GM23248 (cell line): Measurements from ENCODE around the gene SKIDA1. TPM values are rescaled to one million over a fixed set of nuclear protein-coding genes. Genes with fewer than 3 reads are reported as not detected.

Source experiments
- DNase-seq: peaks from one replicate; pipeline ENCODE4 v3.0.0-alpha.2; 2015
- H2AFZ ChIP-seq: fragments of 200-600 bp; sonication (generic); 2 replicates; pipeline ENCODE4 v1.6.1; 2016; ENCODE audit warnings: antibody characterized with exemption
- H3F3A ChIP-seq: fragments of 200-600 bp; sonication (generic); 2 replicates; pipeline ENCODE4 v1.6.1; 2016; ENCODE audit warnings: mild to moderate bottlenecking, antibody characterized with exemption, mixed run types; ENCODE audit not compliant: insufficient read depth
- H3K27ac ChIP-seq: fragments of 200-600 bp; sonication (generic); 2 replicates; pipeline ENCODE4 v1.5.1; 2016; ENCODE audit warnings: mild to moderate bottlenecking
- H3K27me3 ChIP-seq: fragments of 200-600 bp; sonication (generic); replicated peaks from 2 replicates; pipeline ENCODE4 v1.6.1; 2016; ENCODE audit warnings: mild to moderate bottlenecking; ENCODE audit not compliant: insufficient read depth
- H3K36me3 ChIP-seq: fragments of 200-600 bp; sonication (generic); 2 replicates; pipeline ENCODE4 v1.6.1; 2016; ENCODE audit warnings: low read depth, mild to moderate bottlenecking
- H3K4me1 ChIP-seq: fragments of 200-600 bp; sonication (generic); 2 replicates; pipeline ENCODE4 v1.6.1; 2016; ENCODE audit warnings: mild to moderate bottlenecking; ENCODE audit not compliant: insufficient read depth
- H3K4me2 ChIP-seq: fragments of 200-600 bp; sonication (generic); one replicate; pipeline ENCODE4 v1.6.1; 2016; ENCODE audit warnings: mild to moderate bottlenecking; ENCODE audit not compliant: unreplicated experiment
- H3K4me3 ChIP-seq: fragments of 200-600 bp; sonication (generic); 2 replicates; pipeline ENCODE4 v1.5.1; 2016; ENCODE audit warnings: mild to moderate bottlenecking
- H3K79me2 ChIP-seq: fragments of 200-600 bp; sonication (generic); 2 replicates; pipeline ENCODE4 v1.6.1; 2016; ENCODE audit warnings: mild to moderate bottlenecking; ENCODE audit not compliant: insufficient read depth
- H3K9ac ChIP-seq: fragments of 200-600 bp; sonication (generic); 2 replicates; pipeline ENCODE4 v1.6.1; 2016; ENCODE audit warnings: mild to moderate bottlenecking
- H3K9me2 ChIP-seq: fragments of 200-600 bp; sonication (generic); 2 replicates; pipeline ENCODE4 v1.6.1; 2016; ENCODE audit warnings: mixed run types, mild to moderate bottlenecking, moderate library complexity; ENCODE audit not compliant: insufficient read depth
- H3K9me3 ChIP-seq: fragments of 200-600 bp; sonication (generic); one replicate; pipeline ENCODE4 v1.6.1; 2017; ENCODE audit warnings: low read depth
- H4K20me1 ChIP-seq: fragments of 200-600 bp; sonication (generic); 2 replicates; pipeline ENCODE4 v1.6.0; 2016; ENCODE audit not compliant: insufficient read depth
- EZH2 ChIP-seq: fragments of 200-600 bp; sonication (generic); IDR thresholded peaks from 2 replicates; pipeline ENCODE4 v1.6.1; 2018; ENCODE audit warnings: antibody characterized with exemption, mild to moderate bottlenecking; ENCODE audit not compliant: insufficient read depth, poor library complexity, severe bottlenecking
- EZH2phosphoT487 ChIP-seq: fragments of 200-600 bp; sonication (generic); IDR thresholded peaks from 2 replicates; pipeline ENCODE4 v1.6.1; 2018; ENCODE audit warnings: antibody characterized with exemption, moderate library complexity, mild to moderate bottlenecking, low read depth; ENCODE audit not compliant: insufficient read depth
- WGBS, 2 experiments: methylation state at CpG; one replicate each; pipeline ENCODE4 v1.1.6; 2015 to 2017; ENCODE audit warnings: low lambda C conversion rate in 2 of 2, low coverage in 1 of 2; ENCODE audit errors: missing lambda C conversion rate in 2 of 2; 5-methylcytosine and 5-hydroxymethylcytosine counted together
- in situ Hi-C: fragments of 300-500 bp; cut with MboI; formaldehyde crosslinking; loops from 2 replicates; pipeline ENCODE4 v1.15.0; 2020
- polyA plus RNA-seq: library from polyadenylated mRNA; unstranded; fragments of >200 nt; fragmentation: Nextera tagmentation; extraction: Ambion mirVana; gene quantifications from 2 replicates; pipeline ENCODE4 v1.2.1, GENCODE V29; 2016
- total RNA-seq: library from RNA; depleted of rRNA; stranded (reverse); fragments of >200 nt; shearing (Covaris generic); gene quantifications from 2 replicates; pipeline ENCODE4 v1.2.3, GENCODE V29; 2014

The SKIDA1 gene
- total and polyA plus RNA-seq, 2 experiments from 2014 or later: 0.18 TPM; not detected in 1

- H3K79me2 ChIP-seq: no peaks in the 10 kb centered on the region
- peak overlapping the region; percentile 70 for H3K4me3 ChIP-seq
- H3K9ac ChIP-seq: peak overlapping the region; percentile 74
- no peak for TF ChIP-seq EZH2
- TF ChIP-seq EZH2phosphoT487: no peak
- in situ Hi-C loops: loop anchor here (25.0 kb wide), 1 partner anchor 727 kb away; no protein-coding TSS in a partner anchor
- no peaks in the 10 kb centered on the region for H4K20me1 ChIP-seq
- peak; percentile 55 for DNase-seq
- H3K36me3 ChIP-seq: no peaks in the 10 kb centered on the region
- no peaks in the 10 kb centered on the region; the same call in 1 of the 2 replicates for H3K4me1 ChIP-seq
- H3K9me3 ChIP-seq: no peaks in the 10 kb centered on the region
- H3F3A ChIP-seq: no peaks in the 10 kb centered on the region; the same call in 1 of the 2 replicates
- H3K27me3 ChIP-seq: no peaks in the 10 kb centered on the region
- H3K9me2 ChIP-seq: no peaks in the 10 kb centered on the region
- peak overlapping the region; percentile 83 for H3K4me2 ChIP-seq
- WGBS, 2 experiments: 11 to 14% methylated on average over 31 to 39 of the region's 39 CpGs
- no peak overlapping the region for H3K27ac ChIP-seq
- H2AFZ ChIP-seq: peak overlapping the region; percentile 99
Observed at GRCh38 chr10:21510241-21511094, 15.0 kb downstream of the SKIDA1 start.

GRCh38 chr10:21509341-21510240, 15.9 kb downstream of the SKIDA1 start:
- H3K9me3 ChIP-seq: no peaks in the 10 kb centered on the region
- peak overlapping the region; percentile 83 for H3K4me2 ChIP-seq
- TF ChIP-seq EZH2phosphoT487 (no peak), EZH2 (no peak)
- WGBS, 2 experiments: 44 to 52% methylated on average over 40 to 58 of the region's 58 CpGs
- no peaks in the 10 kb centered on the region for H3K9me2 ChIP-seq
- peak; percentile 46 for DNase-seq
- H4K20me1 ChIP-seq: no peaks in the 10 kb centered on the region
- peak overlapping the region; percentile 74 for H3K9ac ChIP-seq
- in situ Hi-C loops: loop anchor here (25.0 kb wide), 1 partner anchor 728 kb away; no protein-coding TSS in a partner anchor
- no peaks in the 10 kb centered on the region for H3F3A ChIP-seq
- no peaks in the 10 kb centered on the region; the same call in 1 of the 2 replicates for H3K4me1 ChIP-seq
- H3K4me3 ChIP-seq: peak overlapping the region; percentile 70
- H3K79me2 ChIP-seq: no peaks in the 10 kb centered on the region
- no peaks in the 10 kb centered on the region for H3K36me3 ChIP-seq
- H2AFZ ChIP-seq: peak overlapping the region; percentile 99
- no peaks in the 10 kb centered on the region for H3K27me3 ChIP-seq
- no peak overlapping the region for H3K27ac ChIP-seq

- Histone ChIP-seq H3K4me3 (no peak overlapping the region), H3K9ac (no peak overlapping the region), H3K9me3 (no peaks in the 10 kb centered on the region), H3K4me1 (no peaks in the 10 kb centered on the region; the same call in 1 of the 2 replicates), H3K79me2 (no peaks in the 10 kb centered on the region), H2AFZ (no peak overlapping the region), H3F3A (no peaks in the 10 kb centered on the region), H3K9me2 (no peaks in the 10 kb centered on the region), H3K27me3 (no peaks in the 10 kb centered on the region), H3K36me3 (no peaks in the 10 kb centered on the region), H3K4me2 (no peak overlapping the region), H3K27ac (no peak overlapping the region), H4K20me1 (no peaks in the 10 kb centered on the region)
- TF ChIP-seq EZH2 (no peak), EZH2phosphoT487 (no peak)
- in situ Hi-C loops: loop anchor here (25.0 kb wide), 1 partner anchor 728 kb away; no protein-coding TSS in a partner anchor
- no peak for DNase-seq
- 88 to 93% methylated on average over 31 to 43 of the region's 43 CpGs for WGBS, 2 experiments
Observed at GRCh38 chr10:21508706-21509331, 16.7 kb downstream of the SKIDA1 start.
